NOMO-1 treated with dmso at 0.1 percent for 144 hours (cell line): ENCODE data around the gene CDC25C.
"Not testable (repeated sequence)": the region's sequence is repeated elsewhere in the genome, so short reads cannot be mapped to it uniquely, and the experiment has no call there.

Experiments
- DNase-seq: peaks from one replicate; lab custom pipeline; 2025; ENCODE audit not compliant: unreplicated experiment; lab: John Stamatoyannopoulos, UW

Gene CDC25C

GRCh38 chr5:138346889-138347288 is 15.3 kb upstream of the CDC25C start:
- DNase-seq: no peak

GRCh38 chr5:138344887-138345622 is 13.5 kb upstream of the CDC25C start:
- no peak for DNase-seq

GRCh38 chr5:138340008-138340407 is 8.4 kb upstream of the CDC25C start:
- no peak for DNase-seq

- no peak for DNase-seq
These were observed 7.9 kb upstream of the CDC25C start for GRCh38 chr5:138339464-138339863.

- no peak for DNase-seq
These were observed 7.5 kb upstream of the CDC25C start for GRCh38 chr5:138339091-138339456.

GRCh38 chr5:138338411-138339090 is 6.9 kb upstream of the CDC25C start:
- DNase-seq: no peak

- peak; percentile 91 for DNase-seq
These were observed 6.2 kb upstream of the CDC25C start, which contains the start of gene FAM53C for GRCh38 chr5:138337685-138338410. TSS of gene FAM53C (plus strand) at chr5:138338266. CDS start at chr5:138341336, 3,070 bp downstream.

GRCh38 chr5:138336952-138337684 is 5.5 kb upstream of the CDC25C start:
- DNase-seq: peak; percentile 79

- no peak for DNase-seq
These were observed 3.4 kb upstream of the CDC25C start for GRCh38 chr5:138334867-138335447.

- DNase-seq: no peak
These were observed 673 bp downstream of the CDC25C start for GRCh38 chr5:138330813-138331448.

- not testable (repeated sequence) for DNase-seq
These were observed 13.4 kb downstream of the CDC25C start for GRCh38 chr5:138318211-138318610.

GRCh38 chr5:138316355-138316754 is 15.2 kb downstream of the CDC25C start:
- DNase-seq: no peak

GRCh38 chr5:138315751-138316278 is 15.8 kb downstream of the CDC25C start:
- no peak for DNase-seq

GRCh38 chr5:138305797-138306196 is 25.8 kb downstream of the CDC25C start:
- DNase-seq: no peak

GRCh38 chr5:138303372-138303771 is 28.2 kb downstream of the CDC25C start:
- DNase-seq: no peak

GRCh38 chr5:138289296-138289695 is 42.3 kb downstream of the CDC25C start:
- no peak for DNase-seq

GRCh38 chr5:138287246-138287645 is 44.4 kb downstream of the CDC25C start:
- DNase-seq: no peak

- no peak for DNase-seq
These were observed 48.5 kb downstream of the CDC25C start for GRCh38 chr5:138282920-138283742.

- DNase-seq: no peak
These were observed 50.7 kb downstream of the CDC25C start for GRCh38 chr5:138280915-138281314.
